GM13976 (cell line): ENCODE data around the gene CDH13.

Experiments
- DNase-seq: peaks from one replicate; pipeline ENCODE4 v3.0.0; 2012; ENCODE audit warnings: low spot score
- in situ Hi-C: fragments of 300-500 bp; cut with MboI; formaldehyde crosslinking; loops from one replicate; pipeline ENCODE4 v1.12.0; 2022; ENCODE audit warnings: low sequenced_read_pairs, mixed read lengths, inconsistent platforms; ENCODE audit not compliant: unreplicated experiment
- TF ChIP-seq, protein P1 (sequence below): IDR thresholded peaks from 2 replicates; pipeline ENCODE4 v1.5.1; 2012; ENCODE audit warnings: borderline replicate concordance, mild to moderate bottlenecking; ENCODE audit not compliant: insufficient read depth; ENCODE audit errors: extremely low read depth, missing control alignments, control extremely low read depth

The CDH13 gene

DNA sequence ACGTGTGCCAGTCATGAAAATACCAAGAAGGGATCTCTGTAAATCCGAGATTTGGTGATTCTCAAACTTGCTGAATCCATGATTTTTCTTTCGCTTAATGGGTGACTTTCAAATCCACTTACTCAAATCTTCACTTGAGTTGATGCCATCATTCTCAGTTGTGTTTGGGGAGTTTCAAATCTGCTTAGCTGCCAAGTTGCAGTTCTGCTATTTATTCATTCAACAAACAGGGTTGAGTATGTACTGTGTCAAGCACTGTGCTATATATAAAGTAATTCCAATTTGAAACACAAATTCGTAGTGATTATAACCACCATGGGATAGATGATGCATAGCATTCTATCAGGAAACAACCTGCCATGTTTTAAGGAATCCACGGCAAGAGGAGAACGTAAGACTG is 394.3 kb downstream of the CDH13 start:
- TF ChIP-seq, protein P1, sequence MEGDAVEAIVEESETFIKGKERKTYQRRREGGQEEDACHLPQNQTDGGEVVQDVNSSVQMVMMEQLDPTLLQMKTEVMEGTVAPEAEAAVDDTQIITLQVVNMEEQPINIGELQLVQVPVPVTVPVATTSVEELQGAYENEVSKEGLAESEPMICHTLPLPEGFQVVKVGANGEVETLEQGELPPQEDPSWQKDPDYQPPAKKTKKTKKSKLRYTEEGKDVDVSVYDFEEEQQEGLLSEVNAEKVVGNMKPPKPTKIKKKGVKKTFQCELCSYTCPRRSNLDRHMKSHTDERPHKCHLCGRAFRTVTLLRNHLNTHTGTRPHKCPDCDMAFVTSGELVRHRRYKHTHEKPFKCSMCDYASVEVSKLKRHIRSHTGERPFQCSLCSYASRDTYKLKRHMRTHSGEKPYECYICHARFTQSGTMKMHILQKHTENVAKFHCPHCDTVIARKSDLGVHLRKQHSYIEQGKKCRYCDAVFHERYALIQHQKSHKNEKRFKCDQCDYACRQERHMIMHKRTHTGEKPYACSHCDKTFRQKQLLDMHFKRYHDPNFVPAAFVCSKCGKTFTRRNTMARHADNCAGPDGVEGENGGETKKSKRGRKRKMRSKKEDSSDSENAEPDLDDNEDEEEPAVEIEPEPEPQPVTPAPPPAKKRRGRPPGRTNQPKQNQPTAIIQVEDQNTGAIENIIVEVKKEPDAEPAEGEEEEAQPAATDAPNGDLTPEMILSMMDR: no peak
- in situ Hi-C loops: no loop called here

DNA sequence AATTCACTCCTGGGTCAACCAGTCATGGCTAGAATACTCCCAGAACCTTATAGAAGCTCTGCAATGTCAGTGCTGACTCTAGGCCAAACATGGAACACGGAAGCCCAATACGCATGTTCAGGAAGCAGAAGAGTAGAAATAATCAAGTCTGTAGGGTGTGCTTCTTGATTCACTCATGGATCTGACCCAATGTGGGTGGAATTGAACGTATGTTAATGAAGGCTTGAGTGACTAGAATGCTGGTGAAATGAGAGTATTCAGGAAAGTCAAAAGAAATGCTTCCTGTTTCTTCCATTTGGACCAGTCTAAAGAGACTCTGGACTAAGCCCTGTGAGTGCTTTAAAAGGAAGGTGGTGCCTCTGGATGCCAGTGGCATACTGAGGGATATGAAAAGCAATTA is 395.0 kb downstream of the CDH13 start:
- DNase-seq: no peak
- TF ChIP-seq, protein P1: no peak
- in situ Hi-C loops: no loop called here

More for the DNA sequence above, 394.3 kb downstream of the CDH13 start:
- DNase-seq: no peak

DNA sequence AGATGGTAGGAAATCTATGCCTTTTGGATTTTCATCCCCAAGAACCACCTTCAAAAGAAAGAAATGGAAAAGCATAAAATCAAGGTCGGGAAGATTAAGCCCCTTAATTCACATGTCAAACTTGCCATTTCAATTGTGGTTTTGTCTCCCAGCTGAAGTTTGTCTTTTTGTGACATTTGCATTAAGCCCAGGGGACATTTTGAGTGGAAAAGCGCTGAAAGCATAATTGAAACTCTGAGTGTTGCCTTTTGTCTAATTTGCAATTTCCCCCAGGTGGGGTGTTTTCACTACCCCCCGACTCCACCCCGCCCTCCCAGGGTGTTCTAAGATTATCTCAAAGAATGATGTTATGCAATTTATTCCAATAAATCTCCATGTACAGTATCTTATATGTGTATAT is 396.2 kb downstream of the CDH13 start:
- in situ Hi-C loops: no loop called here
- no peak for DNase-seq
- TF ChIP-seq, protein P1: no peak

DNA sequence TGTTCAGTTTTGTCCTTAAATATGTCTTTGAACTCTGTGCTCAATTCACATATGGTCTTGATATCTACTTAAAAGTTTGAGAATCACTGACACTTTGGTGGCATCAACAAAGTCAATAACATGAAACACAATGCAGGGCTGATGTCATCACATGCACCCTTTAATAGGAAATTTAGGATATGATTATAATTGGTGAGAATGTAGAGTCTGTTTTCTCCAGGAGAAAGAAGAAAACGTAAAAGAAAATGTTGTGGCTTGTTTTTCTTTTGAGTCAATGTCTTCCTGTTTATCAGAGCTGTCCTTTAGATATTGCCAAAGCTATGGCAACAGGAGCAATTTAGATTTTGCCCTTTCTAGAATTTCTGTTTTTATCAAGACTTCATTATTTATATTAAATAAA is 396.9 kb downstream of the CDH13 start:
- DNase-seq: no peak
- in situ Hi-C loops: no loop called here
- TF ChIP-seq, protein P1: no peak

DNA sequence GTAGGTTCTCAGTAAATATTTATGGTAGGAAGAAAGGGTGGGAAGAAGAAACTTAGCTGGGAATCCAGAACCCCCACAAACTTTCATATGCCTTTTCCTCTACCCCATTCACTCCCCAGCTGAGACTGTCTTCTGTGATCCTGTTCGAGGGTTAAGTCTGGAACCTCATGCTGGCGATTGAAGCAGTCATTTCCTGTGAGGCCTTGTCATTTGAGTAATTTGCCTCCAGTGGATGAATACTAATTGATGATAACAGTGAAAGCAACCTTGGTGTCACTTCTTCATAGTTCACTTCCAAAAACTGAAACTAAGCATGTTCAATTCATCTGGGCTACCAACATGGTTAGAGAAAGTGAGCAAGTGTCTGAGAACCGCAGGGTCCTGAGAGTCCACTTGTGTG is 401.2 kb downstream of the CDH13 start:
- DNase-seq: no peak
- in situ Hi-C loops: no loop called here
- TF ChIP-seq, protein P1: no peak

DNA sequence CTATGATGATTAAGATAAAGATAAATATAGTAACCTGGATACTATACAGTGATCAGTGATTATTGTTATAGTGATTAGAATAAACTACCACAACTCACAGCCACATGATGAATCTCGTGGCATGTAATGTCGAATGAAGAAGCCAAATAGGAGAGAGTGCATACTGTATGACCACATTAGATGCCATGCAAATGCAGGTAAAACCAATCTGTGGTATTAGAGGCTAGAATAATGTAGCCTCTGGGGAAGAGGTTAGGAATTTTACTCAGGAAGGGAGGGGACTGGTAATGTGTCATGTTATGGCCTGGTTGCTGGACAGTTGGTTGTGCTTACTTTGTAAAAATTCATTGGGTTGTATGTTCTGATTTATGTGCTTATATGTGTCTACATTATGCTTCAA is 402.7 kb downstream of the CDH13 start:
- TF ChIP-seq, protein P1: no peak
- no peak for DNase-seq

DNA sequence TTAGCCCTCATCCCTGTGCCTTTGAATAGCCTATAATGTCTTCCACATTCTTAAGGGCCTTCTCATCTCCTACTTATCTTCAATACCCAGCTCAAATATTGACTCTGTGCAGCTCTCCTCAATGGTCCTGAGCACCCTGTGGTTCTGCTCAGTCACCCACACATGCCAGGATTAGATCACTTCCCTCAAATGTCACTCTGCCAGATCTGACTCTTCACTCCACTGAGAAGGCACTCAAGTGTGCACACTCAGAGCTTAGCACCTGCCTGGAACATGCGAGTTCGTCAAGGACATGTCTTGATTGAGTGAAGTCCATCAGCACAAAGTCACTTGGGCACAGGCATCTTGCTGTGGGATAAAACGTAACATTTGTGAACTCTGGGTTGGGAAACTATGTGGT is 404.8 kb downstream of the CDH13 start:
- in situ Hi-C loops: no loop called here
- no peak for DNase-seq
- TF ChIP-seq, protein P1: no peak

More for the DNA sequence above, 402.7 kb downstream of the CDH13 start:
- in situ Hi-C loops: no loop called here
